HPDE6-E6E7 (cell line): ENCODE data around the gene C10orf90.

Experiments
- DNase-seq: peaks from one replicate; pipeline ENCODE4 v3.0.0; 2011; ENCODE audit warnings: missing footprints; ENCODE audit errors: extremely low spot score

Gene C10orf90

DNA sequence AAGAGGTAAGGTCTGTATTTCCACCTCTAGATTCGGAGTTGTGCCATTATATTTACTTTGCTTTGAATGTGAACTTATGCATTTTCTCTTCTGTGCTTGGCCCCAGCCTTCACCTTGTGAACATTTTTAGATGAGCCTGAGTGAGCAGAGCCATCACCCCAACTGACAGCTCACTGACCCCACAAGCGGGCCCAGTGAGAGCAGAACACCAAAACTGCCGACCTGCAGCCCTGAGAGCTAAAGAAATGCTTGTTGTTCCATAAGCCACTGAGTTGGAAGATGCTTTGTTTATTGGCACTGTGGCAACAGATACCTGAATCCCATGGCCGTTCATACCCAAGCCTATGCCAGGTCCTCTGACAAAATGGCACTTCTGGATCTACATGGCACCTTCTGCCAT lies 37.8 kb downstream of the C10orf90 start:
- no peak for DNase-seq

DNA sequence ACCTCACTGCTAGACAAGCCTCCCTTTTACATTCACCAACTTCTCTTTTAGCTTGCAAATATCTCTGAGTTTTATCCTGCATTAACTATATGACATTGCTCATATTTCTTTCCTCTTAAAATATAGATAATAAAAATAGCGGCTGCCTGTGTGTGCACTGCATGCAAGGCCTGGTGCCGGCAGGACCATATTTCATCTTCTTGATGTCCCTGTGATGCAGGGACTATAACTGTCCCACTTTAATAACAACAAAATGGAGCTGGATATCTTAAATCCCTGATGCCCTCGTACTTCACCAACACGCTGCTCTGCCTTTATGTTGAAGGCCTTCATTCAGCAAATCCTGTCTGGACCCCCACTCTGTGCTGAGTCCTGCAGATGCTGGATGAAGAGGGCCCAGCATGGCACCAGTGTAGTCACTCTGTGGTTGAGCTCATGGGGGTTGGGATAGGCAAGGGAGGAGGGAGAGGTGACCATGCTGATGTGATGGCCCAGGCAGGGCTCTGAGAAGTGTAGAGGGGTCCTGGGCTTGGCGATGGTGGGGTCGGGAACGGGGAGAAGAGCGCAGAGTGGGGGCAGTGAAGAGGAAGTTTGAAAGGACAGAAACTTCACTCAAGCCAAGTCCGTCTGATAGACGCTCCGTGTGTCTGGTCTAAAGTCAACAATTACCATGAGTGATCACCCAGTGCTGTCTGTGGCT lies 40.4 kb downstream of the C10orf90 start:
- DNase-seq, result no peak

DNA sequence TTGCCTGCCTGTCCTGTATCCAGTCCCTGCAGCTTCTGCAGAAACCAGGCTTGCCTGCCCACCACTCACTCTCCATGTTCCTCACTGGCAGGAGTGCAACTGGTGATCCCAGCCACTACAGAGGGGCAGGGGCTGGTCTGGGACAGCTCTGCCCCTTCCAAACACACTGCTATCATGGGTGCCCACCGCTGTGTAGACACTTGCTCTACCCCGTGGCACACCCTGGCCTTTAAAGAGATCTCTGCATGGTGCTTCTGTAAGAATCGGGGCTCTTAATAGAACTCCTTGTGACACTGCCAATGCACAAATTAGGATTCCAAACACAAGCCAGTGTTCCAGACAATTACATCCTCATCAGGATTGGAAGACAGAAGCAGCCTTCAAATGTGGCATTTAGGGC lies 41.7 kb downstream of the C10orf90 start:
- no peak for DNase-seq

DNA sequence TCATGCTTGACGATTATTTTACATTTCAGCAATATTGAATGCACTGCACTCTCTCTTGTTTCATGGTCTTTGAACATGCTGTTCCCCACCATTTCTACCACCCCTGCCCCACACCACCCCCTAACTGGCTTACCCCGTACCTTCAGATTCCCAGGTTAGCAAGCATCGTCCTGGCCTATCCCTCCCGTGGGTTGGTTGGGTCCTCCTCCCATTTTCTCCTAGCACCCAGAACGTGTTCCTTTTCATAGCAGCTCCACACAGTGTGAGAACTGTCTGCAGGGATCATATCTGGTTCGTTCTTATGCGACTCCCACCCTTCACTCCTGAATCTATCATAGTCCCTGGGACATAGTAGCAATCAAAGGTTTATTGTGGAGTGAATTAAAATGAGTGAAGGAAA lies 48.6 kb downstream of the C10orf90 start:
- DNase-seq, result no peak

DNA sequence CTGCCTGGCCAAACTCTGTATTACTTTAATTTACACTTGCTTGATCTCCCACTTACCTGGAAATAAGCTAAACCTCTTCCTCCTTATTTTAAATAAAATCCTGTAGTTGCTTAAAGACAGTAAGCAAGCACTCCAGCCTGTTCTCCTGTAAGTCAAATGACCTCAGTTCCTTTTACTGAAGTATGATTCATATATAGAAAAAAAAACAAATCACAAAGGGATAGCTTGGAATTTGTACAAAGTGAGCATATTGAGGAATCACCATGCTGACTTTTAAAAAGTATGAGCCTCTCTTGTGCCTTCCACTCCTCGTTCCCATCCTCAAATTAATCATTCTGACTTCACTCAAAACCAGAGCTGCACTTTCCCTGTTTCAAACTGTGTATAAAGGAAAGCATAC lies 52.0 kb downstream of the C10orf90 start:
- no peak for DNase-seq

DNA sequence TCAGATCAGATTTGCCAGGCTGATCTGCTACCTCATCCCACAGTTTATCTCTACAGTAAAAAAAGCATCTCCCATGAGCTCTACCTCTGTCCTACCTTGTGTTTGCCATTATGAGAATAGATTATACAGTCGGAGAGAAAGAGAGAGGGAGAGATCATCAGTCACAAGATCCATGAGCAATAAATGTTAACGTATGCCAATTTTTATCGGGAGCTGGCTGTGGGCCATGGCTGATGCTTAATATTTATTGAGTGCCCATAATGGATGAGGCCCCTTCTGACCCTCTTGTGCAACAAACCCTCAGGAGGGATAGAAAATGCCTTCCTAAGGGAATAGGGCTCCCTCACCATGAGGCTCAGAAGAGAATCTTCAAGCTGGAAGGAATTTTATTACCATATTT lies 52.8 kb downstream of the C10orf90 start:
- DNase-seq, result no peak

DNA sequence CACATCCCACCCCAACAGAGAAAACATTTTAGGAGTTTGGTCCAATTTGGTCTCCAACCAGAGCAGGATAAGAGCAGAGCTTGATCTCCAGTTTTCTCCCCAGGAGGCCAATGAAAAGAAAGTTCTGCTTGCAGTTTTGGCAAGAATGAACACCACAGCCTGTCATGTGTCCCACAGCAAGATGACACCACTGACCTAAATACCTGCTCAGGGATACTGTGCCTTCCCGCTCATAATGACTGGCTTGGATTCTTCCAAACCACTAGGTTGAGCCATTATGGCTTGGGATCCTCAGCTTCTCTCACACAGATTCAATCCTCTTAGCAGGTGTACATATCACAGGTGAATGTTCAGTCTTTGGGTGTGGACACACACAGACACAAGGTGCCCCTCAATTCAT lies 53.3 kb downstream of the C10orf90 start:
- no peak for DNase-seq

DNA sequence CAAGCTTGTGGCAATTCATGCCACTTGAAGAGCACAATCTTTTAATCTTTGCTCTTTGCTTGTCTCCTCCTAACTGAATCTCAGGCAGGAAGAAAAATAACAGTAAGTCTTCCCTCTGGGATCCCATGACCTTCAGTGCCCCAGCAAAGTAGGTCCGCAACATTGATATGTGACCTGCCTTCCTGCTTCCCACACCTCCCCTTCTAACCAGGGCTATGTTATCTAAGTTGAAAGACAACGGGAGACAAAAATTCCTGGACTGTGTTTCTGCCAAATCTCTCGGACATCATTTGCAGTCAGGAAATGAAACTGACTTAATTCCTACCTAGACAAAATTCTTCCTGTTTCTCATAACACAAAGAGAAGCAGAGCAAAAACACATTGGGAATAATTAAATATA lies 53.8 kb downstream of the C10orf90 start:
- DNase-seq, result no peak

DNA sequence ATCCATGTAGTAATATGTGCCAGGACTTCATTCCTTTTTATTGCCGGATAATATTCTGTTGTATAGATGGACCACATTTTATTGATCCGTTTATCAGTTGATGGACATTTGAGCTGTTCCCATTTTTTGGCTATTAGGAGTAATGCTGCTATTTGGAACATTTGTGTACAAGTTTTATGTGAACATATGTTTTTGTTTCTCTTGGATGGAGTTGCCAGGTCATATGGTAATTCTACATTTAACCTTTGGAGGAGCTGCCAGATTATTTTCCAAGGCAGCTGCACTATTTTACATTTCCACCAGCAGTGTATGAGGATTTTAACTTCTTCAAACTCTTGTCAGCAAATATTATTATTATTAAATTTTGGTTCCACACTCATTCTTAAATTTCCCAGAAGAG lies 59.2 kb downstream of the C10orf90 start:
- no peak for DNase-seq

DNA sequence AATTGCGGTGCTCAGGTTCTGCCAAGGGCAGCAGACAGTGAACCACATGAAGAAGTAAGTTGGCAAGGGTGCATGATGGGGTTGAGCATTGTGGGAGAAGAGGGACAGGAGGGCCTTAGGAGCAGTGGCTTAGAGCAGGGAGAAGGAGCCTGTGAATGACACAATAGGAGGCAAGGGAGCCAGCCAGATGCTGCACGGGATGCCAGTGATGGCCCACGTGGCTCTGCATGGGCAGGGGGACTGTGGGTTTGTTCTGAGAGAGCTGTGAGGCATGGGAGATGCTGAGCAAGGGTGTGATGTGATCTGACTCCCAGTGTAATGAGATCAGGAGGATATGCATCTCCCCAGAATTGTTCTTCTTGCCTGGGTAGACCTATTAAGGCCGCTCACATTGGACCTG lies 60.9 kb downstream of the C10orf90 start:
- no peak for DNase-seq

DNA sequence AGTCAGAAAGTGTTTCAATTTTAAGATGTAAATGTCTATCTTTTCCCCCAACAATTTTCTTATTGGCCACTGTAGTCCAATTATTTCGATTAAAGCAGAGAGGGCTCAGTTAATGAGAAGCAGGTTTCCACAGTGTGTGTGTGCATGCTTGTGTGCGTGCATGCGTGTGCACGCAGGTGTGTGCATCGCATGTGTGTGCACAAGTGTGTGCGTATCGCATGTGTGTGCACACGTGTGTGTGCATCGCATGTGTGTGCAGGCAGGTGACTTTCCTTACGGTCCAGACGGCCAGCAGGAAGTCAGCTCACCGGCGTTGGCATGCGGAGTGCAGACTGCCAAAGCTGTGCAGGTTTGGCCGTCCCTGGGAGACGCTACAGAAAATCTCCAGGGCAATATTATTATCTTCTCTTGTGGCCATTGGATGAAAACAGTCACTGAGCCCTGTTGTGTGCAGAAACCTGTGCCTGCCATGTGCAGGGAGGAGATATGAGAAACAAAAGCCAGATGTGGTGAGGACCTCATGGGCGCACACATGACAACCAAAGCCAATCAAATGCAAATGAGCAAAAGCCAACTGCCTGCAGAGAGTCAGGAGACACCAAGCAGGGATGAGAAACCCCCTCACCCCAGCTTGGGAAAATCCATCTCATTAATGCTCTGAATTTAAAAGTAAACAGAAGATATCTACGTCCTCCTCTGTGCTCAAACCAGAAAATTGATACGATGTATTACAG lies 70.4 kb downstream of the C10orf90 start:
- DNase-seq, result no peak

DNA sequence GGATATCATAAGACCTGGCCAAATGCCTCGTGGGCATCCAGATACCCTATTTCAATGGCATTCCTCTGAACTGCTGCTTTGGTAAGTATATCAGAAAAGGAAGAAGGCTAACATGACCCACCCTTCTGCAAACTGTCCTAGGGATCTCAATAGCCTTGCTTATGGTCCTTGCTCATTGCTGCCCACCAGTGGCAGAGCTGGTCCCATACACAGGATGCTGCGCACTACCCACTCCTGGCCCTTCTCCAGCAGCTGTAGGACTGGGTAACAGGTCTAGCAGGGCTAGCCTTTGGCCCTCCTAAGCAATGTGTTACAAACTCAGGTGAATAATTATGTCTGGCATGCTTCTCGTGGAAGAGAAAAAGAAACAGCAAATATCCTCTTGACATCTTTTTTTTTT lies 72.5 kb downstream of the C10orf90 start:
- DNase-seq, result no peak

DNA sequence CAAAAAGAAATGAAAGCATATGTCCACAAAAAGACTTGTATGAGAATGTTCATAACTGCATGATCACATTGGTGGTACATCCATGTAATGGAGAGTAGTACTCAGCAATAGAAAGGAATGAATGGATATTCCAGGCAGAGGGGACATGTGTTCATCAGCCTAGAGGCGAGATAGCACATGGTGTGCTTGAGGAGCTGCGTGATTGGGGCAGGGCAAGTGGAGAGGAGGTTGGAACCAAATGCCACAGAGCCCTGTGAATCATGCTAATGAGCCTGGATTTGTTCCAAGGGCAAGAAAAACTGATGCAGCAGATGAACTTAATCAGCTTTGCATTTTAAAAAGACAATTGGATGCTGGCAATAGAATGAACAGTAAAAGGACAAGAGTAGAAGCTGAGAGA lies 73.3 kb downstream of the C10orf90 start:
- no peak for DNase-seq

DNA sequence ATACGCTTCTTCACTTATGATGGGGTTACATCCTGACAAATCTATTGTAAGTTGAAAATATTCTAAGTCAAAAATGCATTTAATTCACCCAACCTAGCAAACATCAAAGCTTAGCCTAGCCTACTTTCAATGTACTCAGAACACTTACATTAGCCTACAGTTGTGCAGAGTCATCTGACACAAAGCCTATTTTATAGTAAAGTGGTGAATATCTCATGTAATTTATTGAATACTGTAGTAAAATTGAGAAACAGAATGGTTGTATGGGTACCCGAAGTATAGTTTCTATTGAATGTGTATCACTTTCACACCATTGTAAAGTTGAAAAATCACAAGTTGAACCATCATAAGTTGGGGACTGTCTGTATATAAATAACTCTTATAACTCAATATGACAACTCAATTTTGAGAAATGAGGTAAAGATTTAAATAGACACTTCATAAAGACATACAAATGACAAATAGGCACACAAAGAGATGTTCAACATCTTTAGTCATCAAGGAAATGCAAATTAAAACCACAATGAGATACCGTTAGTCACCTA lies 73.9 kb downstream of the C10orf90 start:
- DNase-seq, result no peak

DNA sequence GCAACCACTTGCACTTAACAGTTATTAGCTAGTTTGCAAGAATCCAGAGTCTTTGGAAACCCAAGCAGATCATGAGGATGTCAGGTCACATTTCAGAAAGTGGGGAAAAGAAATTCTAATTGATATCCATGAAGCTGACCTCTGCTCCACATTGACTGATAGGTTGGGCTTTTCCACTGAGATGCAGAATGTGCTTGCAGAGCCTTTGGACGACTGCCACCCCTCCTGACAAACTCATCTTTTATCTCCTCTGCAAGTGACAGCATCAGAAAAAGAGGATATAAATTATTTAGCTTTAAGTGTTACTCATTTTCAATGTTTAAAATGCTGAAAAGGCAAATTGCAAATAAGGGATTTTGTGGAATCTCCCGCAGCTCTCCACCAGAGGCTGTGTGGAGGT lies 75.3 kb downstream of the C10orf90 start:
- DNase-seq, result no peak

DNA sequence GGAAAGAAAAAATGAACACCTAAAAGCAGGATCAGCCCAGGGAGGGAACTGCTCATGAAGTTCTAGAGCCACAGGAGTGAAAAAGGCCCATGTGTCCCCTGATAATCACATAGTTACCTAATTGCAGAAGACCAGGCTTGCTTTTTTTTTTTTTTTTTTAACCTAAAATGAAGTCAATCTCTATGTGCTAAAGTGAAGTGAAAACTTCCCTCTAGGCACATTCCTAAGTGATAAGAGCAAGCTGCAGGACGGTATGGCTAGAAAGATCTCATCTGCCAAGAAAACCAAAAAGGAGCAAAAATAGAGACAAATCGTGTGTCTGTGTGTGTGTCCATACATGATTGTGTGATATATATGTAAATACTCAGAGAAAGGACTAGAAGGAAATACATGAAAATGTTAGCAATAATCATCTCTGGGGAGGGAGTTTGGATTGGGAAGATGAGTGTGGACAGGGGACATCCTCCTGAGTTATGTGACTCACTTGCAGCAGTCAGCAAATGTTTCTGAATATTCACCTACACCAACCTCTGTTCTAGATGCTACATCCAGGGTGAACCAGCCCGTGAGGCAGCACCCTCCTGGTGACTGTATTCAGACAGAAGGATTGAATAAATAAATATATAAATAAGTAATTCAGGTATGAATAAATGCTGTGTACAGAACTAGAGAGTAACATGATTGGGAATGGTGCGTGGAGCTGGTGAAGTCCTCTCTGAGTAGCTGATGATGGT lies 76.4 kb downstream of the C10orf90 start:
- DNase-seq, result no peak

DNA sequence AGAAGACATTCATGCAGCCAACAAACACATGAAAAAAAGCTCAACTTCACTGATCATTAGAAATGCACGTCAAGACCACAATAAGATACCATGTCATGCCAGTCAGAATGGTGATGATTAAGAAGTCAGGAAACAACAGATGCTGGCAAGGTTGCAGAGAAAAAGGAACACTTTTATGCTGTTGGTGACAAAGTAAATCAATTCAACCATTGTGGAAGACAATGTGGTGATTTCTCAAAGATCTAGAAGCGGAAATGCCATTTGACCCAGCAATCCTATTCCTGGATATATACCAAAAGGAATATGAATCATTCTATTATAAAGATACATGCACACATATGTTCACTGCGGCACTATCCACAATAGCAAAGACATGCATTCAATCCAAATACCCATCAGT lies 77.6 kb downstream of the C10orf90 start:
- DNase-seq, result no peak

DNA sequence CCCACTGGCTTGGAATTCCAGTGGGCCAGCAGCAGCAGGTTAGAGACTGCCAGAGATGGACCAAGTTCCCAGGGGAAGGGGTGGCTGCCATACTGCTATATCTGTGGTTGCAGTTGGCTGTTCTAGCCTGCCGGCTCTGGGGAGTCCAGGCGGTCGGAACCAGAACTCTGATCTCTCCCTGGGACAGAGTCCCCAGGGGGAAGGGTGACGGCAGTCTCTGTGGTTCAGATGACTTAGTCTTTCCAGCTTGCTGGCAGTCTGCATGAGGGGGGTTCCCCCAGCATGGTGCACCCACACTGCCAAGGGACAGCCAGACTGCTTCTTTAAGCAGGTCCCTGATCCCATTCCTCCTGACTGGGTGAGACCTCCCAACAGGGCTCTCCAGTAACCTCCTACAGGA lies 82.5 kb downstream of the C10orf90 start:
- no peak for DNase-seq

DNA sequence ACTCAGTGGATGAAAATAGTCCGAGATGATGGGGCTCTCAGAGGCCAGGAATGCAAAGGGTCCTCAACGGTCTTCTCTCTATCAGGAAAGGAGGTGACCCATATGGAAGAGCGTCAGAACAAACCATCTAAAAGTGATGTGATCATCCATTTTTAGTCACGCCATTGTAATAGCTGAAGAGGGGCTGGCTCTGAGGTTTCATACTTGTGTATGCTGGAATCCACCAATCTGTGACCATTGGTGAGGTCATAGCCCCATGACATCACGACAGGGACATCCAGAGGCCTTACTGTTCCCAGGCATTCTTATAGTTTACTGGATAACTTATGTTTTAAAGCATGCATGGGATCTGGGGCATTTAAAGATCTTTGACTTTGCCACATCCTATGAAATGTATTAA lies 83.6 kb downstream of the C10orf90 start:
- DNase-seq, result no peak

DNA sequence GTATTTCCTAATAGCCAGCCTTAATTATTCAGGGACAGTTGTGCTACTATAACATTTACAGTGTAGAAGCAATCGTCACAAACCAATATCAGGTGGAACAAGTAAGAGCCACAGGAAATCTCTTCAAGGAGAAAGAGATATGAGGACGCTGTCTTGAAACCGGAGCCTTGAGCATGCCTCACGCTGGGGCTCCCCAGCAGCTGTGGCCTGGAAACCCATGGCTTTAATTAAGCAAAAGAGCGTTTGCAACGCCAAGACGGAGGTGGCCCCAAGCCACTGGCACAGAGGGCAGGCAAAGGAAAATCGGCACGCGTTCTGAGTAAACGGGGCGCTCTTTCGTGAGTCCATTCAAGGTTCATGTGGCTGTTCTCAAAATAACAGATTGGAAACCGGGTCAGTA lies 84.4 kb downstream of the C10orf90 start:
- DNase-seq, result no peak

DNA sequence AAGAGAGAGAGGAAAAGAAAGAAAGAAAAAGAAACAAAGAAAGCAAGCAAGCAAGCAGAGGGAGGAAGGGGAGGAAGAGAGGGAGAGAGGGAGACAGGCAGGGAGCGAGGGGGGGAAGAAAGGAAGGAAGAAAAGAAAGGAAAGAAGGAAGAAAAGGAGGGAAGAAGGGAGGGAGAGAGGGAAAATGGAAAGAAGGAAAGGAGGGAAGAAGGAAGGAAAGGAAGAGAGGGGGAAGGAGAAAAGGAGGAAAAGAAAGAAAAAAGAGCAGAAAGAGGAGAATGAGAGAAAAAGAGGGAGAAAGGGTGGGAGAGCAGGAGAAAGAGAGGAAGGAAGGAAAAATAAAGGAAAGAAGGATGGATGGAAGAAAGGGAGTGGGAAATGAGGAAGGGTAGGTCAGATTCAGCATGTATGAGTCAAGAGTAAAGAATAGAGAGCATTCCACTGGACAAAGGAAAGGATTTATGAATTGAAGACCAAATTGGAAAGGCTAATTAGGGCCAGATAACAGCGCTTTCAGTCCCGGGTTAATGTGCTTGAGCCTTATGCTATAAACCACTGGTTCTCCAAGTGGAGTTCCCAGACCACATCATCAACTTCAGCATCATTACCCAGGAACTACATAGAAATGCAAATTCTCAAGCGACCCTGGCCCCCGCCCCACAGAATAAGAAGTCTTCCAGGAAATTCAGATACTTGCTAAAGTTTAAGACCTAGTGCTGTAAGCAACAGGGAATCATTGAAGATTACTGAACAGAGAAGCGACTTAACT lies 85.1 kb downstream of the C10orf90 start:
- no peak for DNase-seq

DNA sequence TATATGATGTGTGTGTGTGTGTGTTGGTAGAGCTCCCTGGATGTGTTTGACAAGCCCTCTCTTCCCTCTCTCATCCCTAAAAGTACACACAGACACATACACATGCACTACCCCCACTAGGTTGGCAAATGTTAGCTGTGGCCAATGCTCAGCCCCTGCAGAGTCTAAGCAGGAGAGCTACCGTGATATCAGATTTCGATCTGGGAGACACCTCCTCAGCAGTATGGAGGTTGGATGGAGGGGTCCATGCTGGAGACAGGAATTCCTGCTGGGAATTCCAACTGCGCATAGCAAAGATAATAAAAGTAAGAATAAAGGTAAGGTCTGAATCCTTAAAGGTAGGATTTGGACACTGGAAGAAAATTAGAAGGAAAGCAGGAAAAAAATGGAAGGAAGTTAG lies 85.7 kb downstream of the C10orf90 start:
- DNase-seq, result no peak
